Mesenchymal stem cell (in vitro differentiated cells and primary cell): ENCODE measurements around the gene COQ9.

ENCODE experiments used
- DNase-seq: peaks from one replicate; pipeline ENCODE4 v3.0.0-alpha.2; 2013
- H2AFZ ChIP-seq: one replicate; pipeline ENCODE4 v1.6.1; 2013; ENCODE audit warnings: low read depth, mild to moderate bottlenecking, control low read depth, inconsistent platforms, low read length, moderate library complexity
- H2AK5ac ChIP-seq: 2 replicates; pipeline ENCODE4 v1.6.1; 2013; ENCODE audit warnings: low read length, moderate library complexity, mild to moderate bottlenecking, inconsistent platforms; ENCODE audit not compliant: severe bottlenecking
- H2BK120ac ChIP-seq: one replicate; pipeline ENCODE4 v1.6.1; 2013; ENCODE audit warnings: low read depth, mild to moderate bottlenecking, inconsistent platforms, low read length, moderate library complexity
- H2BK12ac ChIP-seq, 2 experiments: one replicate each; pipeline ENCODE4 v1.6.1; 2013; ENCODE audit warnings: inconsistent platforms in 2 of 2, low read length in 2 of 2, mild to moderate bottlenecking in 2 of 2, moderate library complexity in 2 of 2, control low read depth in 1 of 2
- H2BK15ac ChIP-seq: one replicate; pipeline ENCODE4 v1.6.1; 2013; ENCODE audit warnings: mild to moderate bottlenecking, low read depth, inconsistent platforms; ENCODE audit not compliant: poor library complexity, severe bottlenecking
- H2BK5ac ChIP-seq: 2 replicates; pipeline ENCODE4 v1.6.1; 2013; ENCODE audit warnings: low read depth, mild to moderate bottlenecking, low read length, control low read depth, inconsistent platforms; ENCODE audit not compliant: poor library complexity, severe bottlenecking
- H3K14ac ChIP-seq, 2 experiments: one replicate each; pipeline ENCODE4 v1.6.1; 2013; ENCODE audit warnings: inconsistent platforms in 2 of 2, low read length in 2 of 2, control low read depth in 1 of 2, mild to moderate bottlenecking in 1 of 2, moderate library complexity in 1 of 2
- H3K18ac ChIP-seq, 2 experiments: one replicate each; pipeline ENCODE4 v1.6.1; 2013; ENCODE audit warnings: inconsistent platforms in 2 of 2, low read length in 2 of 2, control low read depth in 1 of 2, low read depth in 1 of 2, mild to moderate bottlenecking in 1 of 2
- H3K23ac ChIP-seq, 2 experiments: one replicate each; pipeline ENCODE4 v1.6.1; 2013; ENCODE audit warnings: inconsistent platforms in 2 of 2, low read length in 2 of 2, mild to moderate bottlenecking in 2 of 2, moderate library complexity in 2 of 2, control low read depth in 1 of 2
- H3K27ac ChIP-seq: 2 replicates; pipeline ENCODE4 v1.5.1; 2013; ENCODE audit warnings: mild to moderate bottlenecking, moderate library complexity, low read length, control low read depth, inconsistent platforms; ENCODE audit not compliant: poor library complexity, severe bottlenecking
- H3K27me3 ChIP-seq, 2 experiments: 2 replicates each; pipeline versions ENCODE4 v1.6.1 to v1.7.0; 2013; ENCODE audit warnings: low read length in 2 of 2, mild to moderate bottlenecking in 2 of 2, moderate library complexity in 2 of 2, control low read depth in 1 of 2, inconsistent platforms in 1 of 2; ENCODE audit not compliant: control insufficient read depth in 1 of 2, insufficient read depth in 1 of 2
- H3K36me3 ChIP-seq, 2 experiments: 2 replicates each; pipeline versions ENCODE4 v1.6.1 to v1.7.0; 2013; ENCODE audit warnings: low read length in 2 of 2, control low read depth in 1 of 2, inconsistent platforms in 1 of 2, low read depth in 1 of 2, mild to moderate bottlenecking in 1 of 2; ENCODE audit not compliant: insufficient read depth in 2 of 2, control insufficient read depth in 1 of 2
- H3K4ac ChIP-seq, 2 experiments: one replicate each; pipeline ENCODE4 v1.6.1; 2013; ENCODE audit warnings: inconsistent platforms in 2 of 2, low read length in 2 of 2, mild to moderate bottlenecking in 2 of 2, moderate library complexity in 2 of 2, control low read depth in 1 of 2, low read depth in 1 of 2
- H3K4me1 ChIP-seq: 2 replicates; pipeline ENCODE4 v1.6.1; 2013; ENCODE audit warnings: low read depth, low read length, control low read depth; ENCODE audit not compliant: control insufficient read depth, insufficient read depth
- H3K4me2 ChIP-seq: 2 replicates; pipeline ENCODE4 v1.6.1; 2013; ENCODE audit warnings: low read length, mild to moderate bottlenecking, inconsistent platforms; ENCODE audit not compliant: poor library complexity, severe bottlenecking
- H3K4me3 ChIP-seq, 2 experiments: 2 replicates each; pipeline versions ENCODE4 v1.5.1 to v1.7.0; 2013; ENCODE audit warnings: low read length in 2 of 2, mild to moderate bottlenecking in 2 of 2, control low read depth in 1 of 2, low read depth in 1 of 2; ENCODE audit not compliant: insufficient read depth in 1 of 2
- H3K79me1 ChIP-seq: replicated peaks from 2 replicates; pipeline ENCODE4 v1.6.1; 2013; ENCODE audit warnings: mild to moderate bottlenecking, control low read depth, low read length, inconsistent platforms; ENCODE audit not compliant: poor library complexity, severe bottlenecking
- H3K9ac ChIP-seq: 2 replicates; pipeline ENCODE4 v1.7.0; 2013; ENCODE audit warnings: mild to moderate bottlenecking, low read length, moderate library complexity
- H3K9me3 ChIP-seq: 2 replicates; pipeline ENCODE4 v1.7.0; 2013; ENCODE audit warnings: mild to moderate bottlenecking, low read length; ENCODE audit not compliant: control insufficient read depth
- H4K8ac ChIP-seq: one replicate; pipeline ENCODE4 v1.6.1; 2013; ENCODE audit warnings: inconsistent platforms, mild to moderate bottlenecking, low read length, moderate library complexity
- H4K91ac ChIP-seq: one replicate; pipeline ENCODE4 v1.6.1; 2013; ENCODE audit warnings: mild to moderate bottlenecking, low read length, inconsistent platforms
- WGBS: methylation state at CpG from one replicate; pipeline ENCODE4 v1.1.7; 2013; ENCODE audit warnings: mixed read lengths; 5-methylcytosine and 5-hydroxymethylcytosine counted together

The COQ9 gene

GRCh38 chr16:57476546-57477410 is 29.5 kb downstream of the COQ9 start:
- no peak overlapping the region for H2AFZ ChIP-seq
- no peak overlapping the region for H2BK5ac ChIP-seq
- no peak overlapping the region for H3K23ac ChIP-seq
- H2BK15ac ChIP-seq = no peak overlapping the region
- no peak overlapping the region for H4K8ac ChIP-seq
- no peak overlapping the region for H3K18ac ChIP-seq
- no peak overlapping the region for H3K27ac ChIP-seq
- DNase-seq = no peak
- H3K4me3 ChIP-seq = no peak overlapping the region
- no peak overlapping the region for H2AK5ac ChIP-seq
- H3K4me2 ChIP-seq = no peak overlapping the region
- H3K4me1 ChIP-seq = peaks cover 70% of the 10 kb centered on the region
- peaks cover 40 to 60% of the 10 kb centered on the region in 2 experiments for H3K36me3 ChIP-seq
- no peaks in the 10 kb centered on the region for H3K27me3 ChIP-seq
- H3K9me3 ChIP-seq = no peaks in the 10 kb centered on the region
- 72% methylated on average over 6 of the region's 6 CpGs for WGBS
- peak overlapping the region in 1 of 2 experiments; percentile 11 for H3K14ac ChIP-seq
- peaks cover 44% of the 10 kb centered on the region for H3K79me1 ChIP-seq
- no peak overlapping the region for H3K9ac ChIP-seq
- peak overlapping the region in 1 of 2 experiments; percentile 15 for H3K4ac ChIP-seq
- no peak overlapping the region for H2BK12ac ChIP-seq
- H2BK120ac ChIP-seq = no peak overlapping the region
- no peak overlapping the region for H4K91ac ChIP-seq

GRCh38 chr16:57477531-57478202 is 30.4 kb downstream of the COQ9 start:
- Histone ChIP-seq H4K91ac (no peak overlapping the region), H4K8ac (no peak overlapping the region), H2AK5ac (peak overlapping the region; percentile 65), H3K27me3 (no peaks in the 10 kb centered on the region), H3K4ac (peak overlapping the region; percentile 11 to 59), H3K27ac (no peak overlapping the region), H2BK120ac (no peak overlapping the region), H2BK15ac (peak overlapping the region; percentile 37), H3K9ac (no peak overlapping the region), H3K9me3 (no peaks in the 10 kb centered on the region), H3K14ac (peak overlapping the region in 1 of 2 experiments; percentile 63), H3K23ac (peak overlapping the region in 1 of 2 experiments; percentile 57), H3K36me3 (peaks cover 32 to 52% of the 10 kb centered on the region in 2 experiments), H2BK5ac (no peak overlapping the region), H3K4me2 (no peak overlapping the region), H2AFZ (no peak overlapping the region), H3K18ac (peak overlapping the region in 1 of 2 experiments; percentile 29), H2BK12ac (peak overlapping the region in 1 of 2 experiments; percentile 6), H3K4me3 (no peak overlapping the region), H3K79me1 (peaks cover 43% of the 10 kb centered on the region), H3K4me1 (peaks cover 62% of the 10 kb centered on the region)
- WGBS = 53% methylated on average over 2 of the region's 9 CpGs
- DNase-seq = no peak

- Histone ChIP-seq H3K36me3 (peaks cover 22 to 43% of the 10 kb centered on the region in 2 experiments), H3K4me2 (peak overlapping the region; percentile 87), H3K4ac (peak overlapping the region; percentile 29), H3K9me3 (no peaks in the 10 kb centered on the region), H3K9ac (peak overlapping the region; percentile 73), H3K18ac (peak overlapping the region; percentile 11 to 96), H3K14ac (peak overlapping the region in 1 of 2 experiments; percentile 68), H2BK12ac (peak overlapping the region; percentile 7 to 85), H3K79me1 (peaks cover 42% of the 10 kb centered on the region), H2AK5ac (peak overlapping the region; percentile 65), H3K23ac (peak overlapping the region; percentile 5 to 48), H3K27ac (no peak overlapping the region), H4K91ac (peak overlapping the region; percentile 22), H3K4me3 (peak overlapping the region; percentile 51 to 89), H2BK5ac (no peak overlapping the region), H2BK120ac (peak overlapping the region; percentile 58), H3K4me1 (peaks cover 56% of the 10 kb centered on the region), H2BK15ac (peak overlapping the region; percentile 68), H3K27me3 (no peaks in the 10 kb centered on the region), H2AFZ (no peak overlapping the region), H4K8ac (peak overlapping the region; percentile 74)
- 36% methylated on average over 11 of the region's 15 CpGs for WGBS
- no peak for DNase-seq
Observed at GRCh38 chr16:57478396-57479204, 31.3 kb downstream of the COQ9 start.
